ENCODE measurements around the gene MPZ.
"Not testable (repeated sequence)": the region's sequence is repeated elsewhere in the genome, so short reads cannot be mapped to it uniquely, and the experiment has no call there.

DNA sequence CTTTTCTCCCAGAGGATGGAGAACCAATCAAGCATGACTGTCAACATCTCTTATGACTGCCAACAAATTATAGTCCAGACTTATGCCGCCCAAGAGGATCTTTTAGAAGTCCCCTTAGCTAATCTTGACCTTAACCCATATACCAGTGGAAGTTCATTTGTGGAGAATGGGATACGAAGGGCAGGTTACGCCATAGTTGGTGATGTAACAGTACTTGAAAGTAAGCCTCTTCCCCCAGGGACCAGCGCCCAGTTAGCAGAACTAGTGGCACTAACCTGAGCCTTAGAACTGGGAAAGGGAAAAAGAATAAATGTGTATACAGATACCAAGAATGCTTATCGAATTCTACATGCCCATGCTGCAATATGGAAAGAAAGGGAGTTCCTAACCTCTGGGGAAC lies 54.5 kb downstream of the MPZ start:
- TF ChIP-seq, protein P1, sequence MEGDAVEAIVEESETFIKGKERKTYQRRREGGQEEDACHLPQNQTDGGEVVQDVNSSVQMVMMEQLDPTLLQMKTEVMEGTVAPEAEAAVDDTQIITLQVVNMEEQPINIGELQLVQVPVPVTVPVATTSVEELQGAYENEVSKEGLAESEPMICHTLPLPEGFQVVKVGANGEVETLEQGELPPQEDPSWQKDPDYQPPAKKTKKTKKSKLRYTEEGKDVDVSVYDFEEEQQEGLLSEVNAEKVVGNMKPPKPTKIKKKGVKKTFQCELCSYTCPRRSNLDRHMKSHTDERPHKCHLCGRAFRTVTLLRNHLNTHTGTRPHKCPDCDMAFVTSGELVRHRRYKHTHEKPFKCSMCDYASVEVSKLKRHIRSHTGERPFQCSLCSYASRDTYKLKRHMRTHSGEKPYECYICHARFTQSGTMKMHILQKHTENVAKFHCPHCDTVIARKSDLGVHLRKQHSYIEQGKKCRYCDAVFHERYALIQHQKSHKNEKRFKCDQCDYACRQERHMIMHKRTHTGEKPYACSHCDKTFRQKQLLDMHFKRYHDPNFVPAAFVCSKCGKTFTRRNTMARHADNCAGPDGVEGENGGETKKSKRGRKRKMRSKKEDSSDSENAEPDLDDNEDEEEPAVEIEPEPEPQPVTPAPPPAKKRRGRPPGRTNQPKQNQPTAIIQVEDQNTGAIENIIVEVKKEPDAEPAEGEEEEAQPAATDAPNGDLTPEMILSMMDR (IDR thresholded peaks at IDR 0.05): not testable (repeated sequence)
- TF ChIP-seq POLR2A (IDR thresholded peaks at IDR 0.05): not testable (repeated sequence)

All from stomach (tissue), 4 donors.